ENCODE data around the gene MAP1LC3B2.

- TF ChIP-seq GZF1 (CRISPR knock-in tag; IDR thresholded peaks at IDR 0.05) (no peak), ZNF124 (CRISPR knock-in tag; IDR thresholded peaks at IDR 0.05) (no peak), CEBPB (IDR thresholded peaks at IDR 0.05; ENCODE audit: borderline replicate concordance, low read depth, low read length) (no peak), SOX6 (IDR thresholded peaks at IDR 0.05) (no peak), SOX6 (CRISPR knock-in tag; IDR thresholded peaks at IDR 0.05) (no peak), LRRFIP1 (CRISPR knock-in tag; conservative IDR thresholded peaks at IDR 0.05) (no peak), FOXK2 (IDR thresholded peaks at IDR 0.05) (no peak)
- TF ChIP-seq, protein P1, sequence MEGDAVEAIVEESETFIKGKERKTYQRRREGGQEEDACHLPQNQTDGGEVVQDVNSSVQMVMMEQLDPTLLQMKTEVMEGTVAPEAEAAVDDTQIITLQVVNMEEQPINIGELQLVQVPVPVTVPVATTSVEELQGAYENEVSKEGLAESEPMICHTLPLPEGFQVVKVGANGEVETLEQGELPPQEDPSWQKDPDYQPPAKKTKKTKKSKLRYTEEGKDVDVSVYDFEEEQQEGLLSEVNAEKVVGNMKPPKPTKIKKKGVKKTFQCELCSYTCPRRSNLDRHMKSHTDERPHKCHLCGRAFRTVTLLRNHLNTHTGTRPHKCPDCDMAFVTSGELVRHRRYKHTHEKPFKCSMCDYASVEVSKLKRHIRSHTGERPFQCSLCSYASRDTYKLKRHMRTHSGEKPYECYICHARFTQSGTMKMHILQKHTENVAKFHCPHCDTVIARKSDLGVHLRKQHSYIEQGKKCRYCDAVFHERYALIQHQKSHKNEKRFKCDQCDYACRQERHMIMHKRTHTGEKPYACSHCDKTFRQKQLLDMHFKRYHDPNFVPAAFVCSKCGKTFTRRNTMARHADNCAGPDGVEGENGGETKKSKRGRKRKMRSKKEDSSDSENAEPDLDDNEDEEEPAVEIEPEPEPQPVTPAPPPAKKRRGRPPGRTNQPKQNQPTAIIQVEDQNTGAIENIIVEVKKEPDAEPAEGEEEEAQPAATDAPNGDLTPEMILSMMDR (CRISPR knock-in tag; IDR thresholded peaks at IDR 0.05): no peak
Observed at GRCh38 chr12:116568203-116568602, 9.0 kb downstream of the MAP1LC3B2 start.
